Mesenchymal stem cell (in vitro differentiated cells and primary cell): ENCODE data around the gene MAPK4.
A peak's percentile ranks its signal among the peaks of the same experiment; 100 is the strongest.
"Not testable (repeated sequence)": the region's sequence is repeated elsewhere in the genome, so short reads cannot be mapped to it uniquely, and the experiment has no call there.

Source experiments
- DNase-seq: peaks from one replicate; pipeline ENCODE4 v3.0.0-alpha.2; 2013
- H2AFZ ChIP-seq: one replicate; pipeline ENCODE4 v1.6.1; 2013; ENCODE audit warnings: low read depth, mild to moderate bottlenecking, control low read depth, inconsistent platforms, low read length, moderate library complexity
- H2AK5ac ChIP-seq: 2 replicates; pipeline ENCODE4 v1.6.1; 2013; ENCODE audit warnings: low read length, moderate library complexity, mild to moderate bottlenecking, inconsistent platforms; ENCODE audit not compliant: severe bottlenecking
- H2BK120ac ChIP-seq: one replicate; pipeline ENCODE4 v1.6.1; 2013; ENCODE audit warnings: low read depth, mild to moderate bottlenecking, inconsistent platforms, low read length, moderate library complexity
- H2BK12ac ChIP-seq, 2 experiments: one replicate each; pipeline ENCODE4 v1.6.1; 2013; ENCODE audit warnings: inconsistent platforms in 2 of 2, low read length in 2 of 2, mild to moderate bottlenecking in 2 of 2, moderate library complexity in 2 of 2, control low read depth in 1 of 2
- H2BK15ac ChIP-seq: one replicate; pipeline ENCODE4 v1.6.1; 2013; ENCODE audit warnings: mild to moderate bottlenecking, low read depth, inconsistent platforms; ENCODE audit not compliant: poor library complexity, severe bottlenecking
- H2BK5ac ChIP-seq: 2 replicates; pipeline ENCODE4 v1.6.1; 2013; ENCODE audit warnings: low read depth, mild to moderate bottlenecking, low read length, control low read depth, inconsistent platforms; ENCODE audit not compliant: poor library complexity, severe bottlenecking
- H3K14ac ChIP-seq, 2 experiments: one replicate each; pipeline ENCODE4 v1.6.1; 2013; ENCODE audit warnings: inconsistent platforms in 2 of 2, low read length in 2 of 2, control low read depth in 1 of 2, mild to moderate bottlenecking in 1 of 2, moderate library complexity in 1 of 2
- H3K18ac ChIP-seq, 2 experiments: one replicate each; pipeline ENCODE4 v1.6.1; 2013; ENCODE audit warnings: inconsistent platforms in 2 of 2, low read length in 2 of 2, control low read depth in 1 of 2, low read depth in 1 of 2, mild to moderate bottlenecking in 1 of 2
- H3K23ac ChIP-seq, 2 experiments: one replicate each; pipeline ENCODE4 v1.6.1; 2013; ENCODE audit warnings: inconsistent platforms in 2 of 2, low read length in 2 of 2, mild to moderate bottlenecking in 2 of 2, moderate library complexity in 2 of 2, control low read depth in 1 of 2
- H3K27ac ChIP-seq: 2 replicates; pipeline ENCODE4 v1.5.1; 2013; ENCODE audit warnings: mild to moderate bottlenecking, moderate library complexity, low read length, control low read depth, inconsistent platforms; ENCODE audit not compliant: poor library complexity, severe bottlenecking
- H3K27me3 ChIP-seq, 2 experiments: 2 replicates each; pipeline versions ENCODE4 v1.6.1 to v1.7.0; 2013; ENCODE audit warnings: low read length in 2 of 2, mild to moderate bottlenecking in 2 of 2, moderate library complexity in 2 of 2, control low read depth in 1 of 2, inconsistent platforms in 1 of 2; ENCODE audit not compliant: control insufficient read depth in 1 of 2, insufficient read depth in 1 of 2
- H3K36me3 ChIP-seq, 2 experiments: 2 replicates each; pipeline versions ENCODE4 v1.6.1 to v1.7.0; 2013; ENCODE audit warnings: low read length in 2 of 2, control low read depth in 1 of 2, inconsistent platforms in 1 of 2, low read depth in 1 of 2, mild to moderate bottlenecking in 1 of 2; ENCODE audit not compliant: insufficient read depth in 2 of 2, control insufficient read depth in 1 of 2
- H3K4ac ChIP-seq, 2 experiments: one replicate each; pipeline ENCODE4 v1.6.1; 2013; ENCODE audit warnings: inconsistent platforms in 2 of 2, low read length in 2 of 2, mild to moderate bottlenecking in 2 of 2, moderate library complexity in 2 of 2, control low read depth in 1 of 2, low read depth in 1 of 2
- H3K4me1 ChIP-seq: 2 replicates; pipeline ENCODE4 v1.6.1; 2013; ENCODE audit warnings: low read depth, low read length, control low read depth; ENCODE audit not compliant: control insufficient read depth, insufficient read depth
- H3K4me2 ChIP-seq: 2 replicates; pipeline ENCODE4 v1.6.1; 2013; ENCODE audit warnings: low read length, mild to moderate bottlenecking, inconsistent platforms; ENCODE audit not compliant: poor library complexity, severe bottlenecking
- H3K4me3 ChIP-seq, 2 experiments: 2 replicates each; pipeline versions ENCODE4 v1.5.1 to v1.7.0; 2013; ENCODE audit warnings: low read length in 2 of 2, mild to moderate bottlenecking in 2 of 2, control low read depth in 1 of 2, low read depth in 1 of 2; ENCODE audit not compliant: insufficient read depth in 1 of 2
- H3K79me1 ChIP-seq: replicated peaks from 2 replicates; pipeline ENCODE4 v1.6.1; 2013; ENCODE audit warnings: mild to moderate bottlenecking, control low read depth, low read length, inconsistent platforms; ENCODE audit not compliant: poor library complexity, severe bottlenecking
- H3K9ac ChIP-seq: 2 replicates; pipeline ENCODE4 v1.7.0; 2013; ENCODE audit warnings: mild to moderate bottlenecking, low read length, moderate library complexity
- H3K9me3 ChIP-seq: 2 replicates; pipeline ENCODE4 v1.7.0; 2013; ENCODE audit warnings: mild to moderate bottlenecking, low read length; ENCODE audit not compliant: control insufficient read depth
- H4K8ac ChIP-seq: one replicate; pipeline ENCODE4 v1.6.1; 2013; ENCODE audit warnings: inconsistent platforms, mild to moderate bottlenecking, low read length, moderate library complexity
- H4K91ac ChIP-seq: one replicate; pipeline ENCODE4 v1.6.1; 2013; ENCODE audit warnings: mild to moderate bottlenecking, low read length, inconsistent platforms
- WGBS: methylation state at CpG from one replicate; pipeline ENCODE4 v1.1.7; 2013; ENCODE audit warnings: mixed read lengths; 5-methylcytosine and 5-hydroxymethylcytosine counted together

The MAPK4 gene

DNA sequence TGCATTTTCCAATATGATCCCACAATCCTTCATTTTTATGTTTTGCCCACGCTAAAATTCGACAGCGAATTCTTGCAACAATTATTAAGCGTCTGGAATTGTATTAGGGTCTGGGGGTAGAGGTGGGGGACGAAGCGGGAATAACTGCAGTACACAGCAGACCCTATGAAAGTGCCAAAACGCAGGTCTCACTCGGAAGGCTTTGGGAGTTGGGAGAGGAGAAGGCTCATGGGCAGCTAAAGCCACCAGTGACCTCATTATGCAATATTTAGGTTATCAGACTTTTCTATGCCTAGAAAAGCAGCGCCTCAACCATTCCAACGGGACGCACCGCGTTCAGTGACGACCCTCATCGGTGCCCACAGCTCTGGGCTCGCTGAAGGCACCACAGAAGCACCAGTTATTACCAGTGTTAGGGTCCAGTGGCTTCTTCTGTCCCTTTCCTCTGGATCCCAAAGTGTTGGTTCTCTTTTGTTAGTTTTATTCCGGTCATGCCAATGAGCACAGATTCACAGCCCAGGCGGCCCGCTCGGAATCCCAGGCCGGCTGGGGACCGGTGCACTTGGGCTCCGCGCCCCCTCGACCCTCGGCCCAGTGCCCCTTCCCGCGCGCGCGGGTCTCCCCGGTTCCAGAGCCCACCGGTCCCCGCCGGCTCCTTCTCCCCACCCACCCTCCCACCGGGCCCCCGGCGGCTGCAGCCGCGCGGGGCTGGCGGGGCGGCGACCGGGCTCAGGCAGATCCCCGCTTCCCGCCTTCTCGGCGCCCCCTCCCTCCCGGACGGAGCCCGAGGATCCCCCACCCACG is 737 bp upstream of the MAPK4 start:
- no peak overlapping the region for H3K23ac ChIP-seq
- H2BK120ac ChIP-seq = no peak overlapping the region
- no peak overlapping the region for H2AK5ac ChIP-seq
- H2BK5ac ChIP-seq = no peak overlapping the region
- no peak overlapping the region for H3K27ac ChIP-seq
- peaks cover 13% of the 10 kb centered on the region for H3K4me1 ChIP-seq
- no peak overlapping the region for H3K14ac ChIP-seq
- no peak overlapping the region for H4K8ac ChIP-seq
- no peak overlapping the region for H2AFZ ChIP-seq
- DNase-seq = no peak
- H4K91ac ChIP-seq = no peak overlapping the region
- no peak overlapping the region for H3K9ac ChIP-seq
- peaks cover 19% of the 10 kb centered on the region for H3K9me3 ChIP-seq
- peak overlapping the region in 1 of 2 experiments; percentile 20 for H3K4me3 ChIP-seq
- H3K79me1 ChIP-seq = no peaks in the 10 kb centered on the region
- no peaks in the 10 kb centered on the region for H3K36me3 ChIP-seq
- no peak overlapping the region for H2BK12ac ChIP-seq
- no peak overlapping the region for H3K4ac ChIP-seq
- no peak overlapping the region for H2BK15ac ChIP-seq
- WGBS = 26% methylated on average over 44 of the region's 53 CpGs
- no peak overlapping the region for H3K18ac ChIP-seq
- peak overlapping the region; percentile 75 for H3K4me2 ChIP-seq
- peaks cover 62 to 63% of the 10 kb centered on the region in 2 experiments for H3K27me3 ChIP-seq

DNA sequence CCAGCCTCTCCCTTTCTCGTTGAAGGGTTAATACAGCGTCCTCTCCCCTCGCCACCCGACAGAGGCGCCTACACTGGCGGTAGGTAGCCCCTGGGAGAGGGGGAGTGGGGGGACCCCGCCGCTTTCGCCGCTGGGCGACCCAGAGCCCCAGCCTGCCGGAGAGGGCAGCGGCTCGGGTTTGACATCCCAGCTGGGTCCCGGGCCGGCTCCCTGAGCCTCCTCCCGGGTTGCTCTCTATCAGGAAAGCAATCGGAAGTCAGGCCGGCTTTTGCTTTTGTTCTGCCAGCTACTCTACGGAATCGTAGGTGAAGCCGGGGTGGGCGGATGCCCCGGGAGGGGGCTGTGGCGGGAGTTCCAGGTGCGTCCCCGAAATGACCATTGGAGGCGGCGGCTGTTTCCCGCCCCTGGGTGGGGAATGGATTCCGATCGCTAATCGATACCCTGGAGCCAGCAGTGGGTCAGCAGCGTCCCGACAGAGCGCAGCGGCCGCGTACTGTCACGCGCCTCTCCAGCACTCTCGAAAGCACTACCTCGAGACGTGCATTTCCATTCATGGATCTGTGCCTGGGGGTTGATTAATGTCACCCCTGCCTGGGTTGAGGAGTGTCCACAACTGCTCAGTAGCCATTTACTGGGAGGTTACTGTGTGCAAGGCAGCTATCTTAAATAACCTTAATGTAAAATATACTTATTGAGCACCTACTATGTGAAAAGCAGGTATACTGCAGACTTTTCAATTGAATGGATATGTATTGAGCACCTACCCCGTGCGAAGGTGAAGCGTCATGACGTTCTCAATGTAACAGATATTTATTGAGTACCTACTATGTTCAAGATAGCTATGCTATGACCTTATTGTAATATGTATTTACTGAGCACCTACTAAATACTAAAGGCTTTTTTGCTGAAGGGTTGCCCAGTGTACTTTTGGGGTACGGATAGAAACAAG is 1.1 kb downstream of the MAPK4 start:
- Histone ChIP-seq H3K4ac (no peak overlapping the region), H4K91ac (no peak overlapping the region), H3K27ac (no peak overlapping the region), H2BK15ac (no peak overlapping the region), H3K9ac (no peak overlapping the region), H3K4me1 (peaks cover 13% of the 10 kb centered on the region), H3K14ac (no peak overlapping the region), H3K36me3 (no peaks in the 10 kb centered on the region), H3K18ac (no peak overlapping the region), H3K9me3 (peaks cover 5% of the 10 kb centered on the region), H2BK12ac (no peak overlapping the region), H3K4me3 (peak overlapping the region; percentile 43 to 53), H3K23ac (no peak overlapping the region), H3K27me3 (peaks cover 69 to 70% of the 10 kb centered on the region in 2 experiments), H4K8ac (no peak overlapping the region), H2BK120ac (no peak overlapping the region), H3K79me1 (no peaks in the 10 kb centered on the region), H2BK5ac (no peak overlapping the region), H2AFZ (no peak overlapping the region), H3K4me2 (peak overlapping the region; percentile 85), H2AK5ac (no peak overlapping the region)
- 4% methylated on average over 39 of the region's 49 CpGs for WGBS
- DNase-seq = no peak

DNA sequence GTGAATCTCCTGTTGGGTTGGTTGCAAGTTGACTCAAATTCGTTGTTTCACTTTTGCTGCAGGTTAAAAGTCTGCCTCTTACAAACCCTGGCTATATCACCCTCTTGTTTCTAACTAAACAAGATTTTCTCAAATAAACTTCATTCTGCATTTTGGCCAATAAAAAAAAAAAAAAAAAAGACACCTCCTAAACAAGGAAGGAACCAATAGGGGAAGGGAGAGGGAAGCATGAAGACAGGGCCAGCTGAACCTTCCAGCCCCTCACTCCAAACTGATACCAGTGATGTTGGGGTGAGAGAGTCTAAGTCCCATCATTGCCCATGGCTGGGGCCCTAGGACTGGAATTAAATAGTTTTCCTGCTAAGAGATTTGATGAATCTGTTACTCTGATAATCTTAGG is 2.4 kb downstream of the MAPK4 start:
- not testable (repeated sequence) for H4K91ac ChIP-seq, H2BK5ac ChIP-seq, H3K36me3 ChIP-seq, H3K9me3 ChIP-seq, H2BK12ac ChIP-seq, H3K27ac ChIP-seq, H3K4me2 ChIP-seq, H2AK5ac ChIP-seq, H3K4ac ChIP-seq, H3K23ac ChIP-seq, H2BK120ac ChIP-seq, H3K79me1 ChIP-seq, H3K9ac ChIP-seq, H2BK15ac ChIP-seq, H3K14ac ChIP-seq, H4K8ac ChIP-seq, H2AFZ ChIP-seq, H3K18ac ChIP-seq, DNase-seq, H3K4me3 ChIP-seq
- Histone ChIP-seq H3K4me1 (peaks cover 13% of the 10 kb centered on the region), H3K27me3 (peaks cover 63 to 66% of the 10 kb centered on the region in 2 experiments)
- WGBS = no CpG with 5 or more reads among the region's 1 CpG

DNA sequence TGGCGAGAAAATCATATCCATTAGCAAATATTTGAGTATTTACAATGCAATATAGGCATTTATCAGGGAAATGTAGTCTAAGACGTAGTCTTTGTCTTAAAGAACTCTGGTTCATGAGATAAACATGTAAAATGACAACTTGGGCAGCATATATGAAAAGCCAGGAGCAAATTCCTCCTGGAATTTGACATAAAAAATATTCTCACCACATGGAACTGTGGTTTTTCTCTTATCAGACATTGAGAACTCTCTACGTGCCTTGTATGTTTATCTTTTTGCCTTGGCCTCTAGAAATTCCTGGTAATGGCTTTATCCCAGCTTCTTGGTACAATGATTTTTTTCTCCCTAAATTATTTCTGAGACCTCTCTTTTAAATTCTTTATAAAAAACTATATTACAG is 2.8 kb downstream of the MAPK4 start:
- Histone ChIP-seq H3K79me1 (no peaks in the 10 kb centered on the region), H3K23ac (no peak overlapping the region), H2BK12ac (no peak overlapping the region), H3K36me3 (no peaks in the 10 kb centered on the region), H3K4ac (no peak overlapping the region), H3K27me3 (peaks cover 59 to 61% of the 10 kb centered on the region in 2 experiments), H3K4me3 (no peak overlapping the region), H4K8ac (no peak overlapping the region), H3K4me1 (peaks cover 13% of the 10 kb centered on the region), H2AFZ (no peak overlapping the region), H2AK5ac (no peak overlapping the region), H2BK120ac (no peak overlapping the region), H3K4me2 (no peak overlapping the region), H4K91ac (no peak overlapping the region), H3K18ac (no peak overlapping the region), H3K9me3 (peaks cover 4% of the 10 kb centered on the region), H3K14ac (no peak overlapping the region), H2BK15ac (no peak overlapping the region), H2BK5ac (no peak overlapping the region), H3K9ac (no peak overlapping the region), H3K27ac (no peak overlapping the region)
- DNase-seq = no peak
- 70% methylated on average over 1 of the region's 3 CpGs for WGBS
